NCI-H1417 treated with DMSO at 0.1 percent for 48 hours (cell line): ENCODE measurements around the gene DEDD2.

Experiments
- DNase-seq: peaks from one replicate; lab custom pipeline; 2025; lab: John Stamatoyannopoulos, UW

Gene DEDD2

GRCh38 chr19:42170715-42171114 lies 46.8 kb downstream of the DEDD2 start:
- no peak for DNase-seq

GRCh38 chr19:42169486-42170413 lies 47.7 kb downstream of the DEDD2 start:
- no peak for DNase-seq

GRCh38 chr19:42168206-42168605 lies 49.3 kb downstream of the DEDD2 start:
- DNase-seq: no peak

GRCh38 chr19:42166316-42166715 lies 51.2 kb downstream of the DEDD2 start:
- DNase-seq: no peak

GRCh38 chr19:42165146-42165545 lies 52.3 kb downstream of the DEDD2 start:
- no peak for DNase-seq

GRCh38 chr19:42161616-42162263 lies 55.7 kb downstream of the DEDD2 start:
- DNase-seq: no peak

GRCh38 chr19:42159942-42160341 lies 57.5 kb downstream of the DEDD2 start:
- no peak for DNase-seq

GRCh38 chr19:42158926-42159325 lies 58.6 kb downstream of the DEDD2 start:
- no peak for DNase-seq

GRCh38 chr19:42156571-42156970 lies 60.9 kb downstream of the DEDD2 start:
- DNase-seq: no peak

- DNase-seq: no peak
Observed at GRCh38 chr19:42155796-42156195, 61.7 kb downstream of the DEDD2 start.

- no peak for DNase-seq
Observed at GRCh38 chr19:42154471-42155323, 62.8 kb downstream of the DEDD2 start.

GRCh38 chr19:42153672-42154433 lies 63.6 kb downstream of the DEDD2 start:
- DNase-seq: peak; percentile 30

- DNase-seq: no peak
Observed at GRCh38 chr19:42152910-42153671, 64.4 kb downstream of the DEDD2 start.

GRCh38 chr19:42151782-42152684 lies 65.4 kb downstream of the DEDD2 start:
- no peak for DNase-seq

GRCh38 chr19:42150911-42151361 lies 66.5 kb downstream of the DEDD2 start:
- DNase-seq: no peak

- no peak for DNase-seq
Observed at GRCh38 chr19:42150364-42150763, 67.1 kb downstream of the DEDD2 start.

- no peak for DNase-seq
Observed at GRCh38 chr19:42149447-42150202, 67.9 kb downstream of the DEDD2 start.
